NAMALWA (cell line): ENCODE data around the gene CREB3.

ENCODE experiments used
- DNase-seq: peaks from one replicate; pipeline ENCODE4 v3.0.0-alpha.2; 2015; ENCODE audit warnings: low spot score

Gene CREB3

GRCh38 chr9:35749515-35750255 lies 17.2 kb downstream of the CREB3 start:
- DNase-seq, result peak; percentile 55

- DNase-seq, result no peak
These were observed 17.7 kb downstream of the CREB3 start for GRCh38 chr9:35750256-35750531.

GRCh38 chr9:35753466-35753865 lies 21.0 kb downstream of the CREB3 start:
- no peak for DNase-seq

- no peak for DNase-seq
These were observed 21.8 kb downstream of the CREB3 start, which contains the start of gene MSMP for GRCh38 chr9:35754264-35754663. TSS of gene MSMP (minus strand) at chr9:35754276. CDS start at chr9:35754129, 147 bp downstream.

GRCh38 chr9:35755071-35755470 lies 22.6 kb downstream of the CREB3 start:
- DNase-seq, result no peak

GRCh38 chr9:35756275-35757225 lies 24.1 kb downstream of the CREB3 start:
- peak; percentile 77 for DNase-seq

- peak; percentile 60 for DNase-seq
These were observed 24.9 kb downstream of the CREB3 start for GRCh38 chr9:35757226-35757891.

- no peak for DNase-seq
These were observed 25.4 kb downstream of the CREB3 start for GRCh38 chr9:35757892-35758275.

GRCh38 chr9:35758475-35759050 lies 26.1 kb downstream of the CREB3 start:
- no peak for DNase-seq

GRCh38 chr9:35759795-35760194 lies 27.3 kb downstream of the CREB3 start:
- no peak for DNase-seq

GRCh38 chr9:35760651-35761050 lies 28.2 kb downstream of the CREB3 start:
- no peak for DNase-seq

- no peak for DNase-seq
These were observed 30.7 kb downstream of the CREB3 start for GRCh38 chr9:35763181-35763580.

- no peak for DNase-seq
These were observed 31.3 kb downstream of the CREB3 start for GRCh38 chr9:35763803-35764202.

- no peak for DNase-seq
These were observed 34.5 kb downstream of the CREB3 start for GRCh38 chr9:35766997-35767396.

- DNase-seq, result no peak
These were observed 35.0 kb downstream of the CREB3 start for GRCh38 chr9:35767458-35767857.

GRCh38 chr9:35769763-35770162 lies 37.3 kb downstream of the CREB3 start:
- DNase-seq, result no peak

- DNase-seq, result no peak
These were observed 38.6 kb downstream of the CREB3 start for GRCh38 chr9:35771075-35771433.

GRCh38 chr9:35771534-35771933 lies 39.1 kb downstream of the CREB3 start:
- no peak for DNase-seq

- DNase-seq, result no peak
These were observed 39.5 kb downstream of the CREB3 start for GRCh38 chr9:35771943-35772342.

GRCh38 chr9:35774907-35775635 lies 42.6 kb downstream of the CREB3 start:
- DNase-seq, result no peak

GRCh38 chr9:35776018-35776417 lies 43.6 kb downstream of the CREB3 start:
- peak; percentile 63 for DNase-seq

- DNase-seq, result no peak
These were observed 46.0 kb downstream of the CREB3 start for GRCh38 chr9:35778496-35778895.
